HCT116 (cell line): ENCODE measurements around the gene LHB. TPM values are rescaled to one million over a fixed set of nuclear protein-coding genes. Genes with fewer than 3 reads are reported as not detected.

ENCODE experiments used
- ATAC-seq: fragments of 200-7000 bp; cut with Tn5 transposase; 2 replicates; pipeline ENCODE4 v1.9.1; 2020; ENCODE audit warnings: mild to moderate bottlenecking, moderate library complexity
- BruUV-seq: library from RNA; stranded (reverse); fragments of 400-500 nt; replicated peaks from 2 replicates; lab custom pipeline; 2021; lab: Mats Ljungman, UMichigan
- CTCF ChIA-PET: fragments of 300-600 bp; sonication (Branson Sonifier 250); formaldehyde crosslinking; loops from one replicate; lab custom pipeline; 2021; ENCODE audit warnings: antibody characterized with exemption; lab: Charles Lee
- POLR2A ChIA-PET: fragments of 300-600, 350-600 bp; sonication (Branson Sonifier 250); formaldehyde crosslinking; loops from one replicate; lab custom pipeline; 2021; ENCODE audit warnings: antibody characterized with exemption; lab: Charles Lee
- RAD21 ChIA-PET, 2 experiments: fragments of 300-600 bp; sonication (Branson Sonifier 250); formaldehyde crosslinking; loops; one replicate each; lab custom pipeline; 2023; ENCODE audit warnings: low total read pairs in 2 of 2; ENCODE audit not compliant: uncharacterized antibody in 2 of 2, unreplicated experiment in 2 of 2, low non-redundant PET in 1 of 2; lab: Charles Lee
- DNase-seq: peaks from one replicate; pipeline ENCODE4 v3.0.0-alpha.2; 2010; ENCODE audit warnings: low read depth, low spot score
- H2AFZ ChIP-seq: fragments of 200-600 bp; shearing (Covaris generic), sonication (generic); 2 replicates; pipeline ENCODE4 v1.6.1; 2017; ENCODE audit warnings: low read depth, mixed run types, mixed read lengths, antibody characterized with exemption, low read length; ENCODE audit not compliant: poor library complexity, severe bottlenecking
- H3K27ac ChIP-seq: 2 replicates; pipeline ENCODE4 v1.5.1; 2012; ENCODE audit warnings: low read depth, low read length
- H3K27me3 ChIP-seq: fragments of 200-600 bp; sonication (generic); 2 replicates; pipeline ENCODE4 v1.6.1; 2016; ENCODE audit warnings: mixed run types, low read length, mixed read lengths; ENCODE audit not compliant: insufficient read depth
- H3K36me3 ChIP-seq, 2 experiments: fragments of 200-500 bp in 1 of 2; fragments of 200-600 bp in 1 of 2; sonication (Bioruptor generic) in 1 of 2; sonication (generic) in 1 of 2; 2 replicates each; pipeline versions ENCODE4 v1.5.1 to v1.6.1; 2014 to 2016; ENCODE audit warnings: low read length in 2 of 2, inconsistent platforms in 1 of 2, mixed read lengths in 1 of 2, mixed run types in 1 of 2; ENCODE audit not compliant: insufficient read depth in 2 of 2, control insufficient read depth in 1 of 2
- H3K4me1 ChIP-seq, 2 experiments: fragments of 200-600 bp in 1 of 2; sonication (generic) in 1 of 2; 2 replicates each; pipeline versions ENCODE4 v1.5.1 to v1.6.1; 2012 to 2017; ENCODE audit warnings: low read length in 2 of 2, inconsistent platforms in 1 of 2, mild to moderate bottlenecking in 1 of 2, mixed read lengths in 1 of 2, mixed run types in 1 of 2, moderate library complexity in 1 of 2; ENCODE audit not compliant: insufficient read depth in 2 of 2, control insufficient read depth in 1 of 2
- H3K4me2 ChIP-seq: fragments of 200-600 bp; sonication (generic); 2 replicates; pipeline ENCODE4 v1.6.1; 2017; ENCODE audit warnings: mixed run types, low read length, mixed read lengths
- H3K4me3 ChIP-seq, 2 experiments: fragments of 200-600 bp in 1 of 2; sonication (generic) in 1 of 2; replicated peaks in 1 of 2; 2 replicates each; pipeline ENCODE4 v1.5.1; 2011 to 2016; ENCODE audit warnings: low read length in 2 of 2, control low read depth in 1 of 2, low read depth in 1 of 2, mild to moderate bottlenecking in 1 of 2, mixed read lengths in 1 of 2, mixed run types in 1 of 2
- H3K79me2 ChIP-seq: fragments of 200-600 bp; sonication (generic); 2 replicates; pipeline ENCODE4 v1.6.1; 2017; ENCODE audit warnings: mild to moderate bottlenecking, mixed run types, low read length, moderate library complexity, mixed read lengths; ENCODE audit not compliant: insufficient read depth
- H3K9ac ChIP-seq: fragments of 200-600 bp; sonication (generic); 2 replicates; pipeline ENCODE4 v1.6.1; 2016; ENCODE audit warnings: low read length, mixed read lengths
- H3K9me2 ChIP-seq: fragments of 200-600 bp; sonication (generic), shearing (Covaris generic); 2 replicates; pipeline ENCODE4 v1.6.1; 2017; ENCODE audit warnings: mixed run types, mild to moderate bottlenecking, moderate library complexity; ENCODE audit not compliant: insufficient read depth
- H3K9me3 ChIP-seq, 2 experiments: fragments of 200-500 bp in 1 of 2; fragments of 200-600 bp in 1 of 2; sonication (Bioruptor generic) in 1 of 2; sonication (generic) in 1 of 2; 2 replicates each; pipeline ENCODE4 v1.6.1; 2014 to 2017; ENCODE audit warnings: low read length in 2 of 2, mixed read lengths in 2 of 2, inconsistent platforms in 1 of 2, low read depth in 1 of 2, mild to moderate bottlenecking in 1 of 2, mixed run types in 1 of 2, moderate library complexity in 1 of 2; ENCODE audit not compliant: control insufficient read depth in 1 of 2, insufficient read depth in 1 of 2
- H4K20me1 ChIP-seq: fragments of 200-600 bp; sonication (generic), shearing (Covaris generic); 2 replicates; pipeline ENCODE4 v1.6.1; 2017; ENCODE audit warnings: mixed run types, mild to moderate bottlenecking, moderate library complexity; ENCODE audit not compliant: insufficient read depth
- CBX3 ChIP-seq: IDR thresholded peaks from 2 replicates; pipeline ENCODE4 v1.6.1; 2012; ENCODE audit warnings: low read depth
- EGR1 ChIP-seq: IDR thresholded peaks from 2 replicates; pipeline ENCODE4 v1.6.1; 2012; ENCODE audit warnings: low read depth
- ELF1 ChIP-seq: IDR thresholded peaks from 2 replicates; pipeline ENCODE4 v1.6.1; 2012; ENCODE audit warnings: low read depth, borderline replicate concordance
- POLR2AphosphoS5 ChIP-seq: IDR thresholded peaks from 2 replicates; pipeline ENCODE4 v1.6.1; 2011; ENCODE audit warnings: mild to moderate bottlenecking, low read depth, low read length, moderate library complexity
- REST ChIP-seq: IDR thresholded peaks from 2 replicates; pipeline ENCODE4 v1.6.1; 2012; ENCODE audit warnings: low read depth
- SIN3A ChIP-seq: IDR thresholded peaks from 2 replicates; pipeline ENCODE4 v1.6.1; 2012; ENCODE audit warnings: low read depth
- TCF7L2 ChIP-seq: IDR thresholded peaks from 2 replicates; pipeline ENCODE4 v1.7.0; 2011; ENCODE audit warnings: borderline replicate concordance, inconsistent platforms; ENCODE audit not compliant: insufficient read depth, insufficient read length; ENCODE audit errors: extremely low read depth
- intact Hi-C: fragments of 100-400 bp; cut with micrococcal nuclease; formaldehyde crosslinking; loops from 2 replicates; pipeline ENCODE4 v1.10.0; 2022
- total RNA-seq: library from RNA; stranded (reverse); gene quantifications from one replicate; pipeline ENCODE4 v1.2.1, GENCODE V29; 2021; ENCODE audit not compliant: unreplicated experiment

Gene LHB
- total RNA-seq, 1 experiment from 2014 or later, result 3.7 TPM

GRCh38 chr19:48990400-48990799 is 26.5 kb downstream of the LHB start:
- POLR2A ChIA-PET, result no interaction called here
- no peak overlapping the region for H3K27ac ChIP-seq
- peaks cover 11% of the 10 kb centered on the region in 2 experiments; a peak in 2 of 4 replicates for H3K36me3 ChIP-seq
- H2AFZ ChIP-seq, result no peak overlapping the region
- intact Hi-C loops, result no loop called here
- peaks cover 43% of the 10 kb centered on the region for H3K79me2 ChIP-seq
- no peak overlapping the region for H3K4me3 ChIP-seq
- TF ChIP-seq TCF7L2 (no peak), CBX3 (no peak)
- TF ChIP-seq, all 23 proteins: peak for 0
- BruUV-seq, result no TSS peak
- Histone ChIP-seq H3K9ac (no peak overlapping the region), H3K9me2 (no peaks in the 10 kb centered on the region), H3K4me1 (peaks cover 11 to 19% of the 10 kb centered on the region in 2 experiments), H3K27me3 (no peaks in the 10 kb centered on the region), H4K20me1 (no peaks in the 10 kb centered on the region), H3K9me3 (no peaks in the 10 kb centered on the region), H3K4me2 (no peak overlapping the region)
- ATAC-seq (no peak), DNase-seq (no peak)
- RAD21 ChIA-PET, result no interaction called here
- CTCF ChIA-PET, result no interaction called here

- ChIA-PET RAD21 (interaction anchor here in 1 of 2 experiments (0.7 kb wide), 1 partner anchor 277 kb away, joined by 3 read pairs; no protein-coding TSS in a partner anchor), POLR2A (no interaction called here), CTCF (no interaction called here)
- no peaks in the 10 kb centered on the region for H3K9me3 ChIP-seq
- no TSS peak for BruUV-seq
- TF ChIP-seq TCF7L2 (no peak), ELF1 (no peak), POLR2AphosphoS5 (no peak), REST (no peak), EGR1 (no peak), SIN3A (no peak)
- no peak for DNase-seq
- no peak for ATAC-seq
- H3K4me3 ChIP-seq, result no peak overlapping the region
- H3K27me3 ChIP-seq, result no peaks in the 10 kb centered on the region
- H4K20me1 ChIP-seq, result no peaks in the 10 kb centered on the region
- peaks cover 7 to 13% of the 10 kb centered on the region in 2 experiments; a peak in 3 of 4 replicates for H3K4me1 ChIP-seq
- H3K27ac ChIP-seq, result no peak overlapping the region
- no peak overlapping the region for H3K4me2 ChIP-seq
- intact Hi-C loops, result no loop called here
- H3K9me2 ChIP-seq, result no peaks in the 10 kb centered on the region
- peaks cover 37% of the 10 kb centered on the region for H3K79me2 ChIP-seq
- peaks cover 14 to 17% of the 10 kb centered on the region in 2 experiments; a peak in 2 of 4 replicates for H3K36me3 ChIP-seq
- no peak overlapping the region for H3K9ac ChIP-seq
- no peak overlapping the region for H2AFZ ChIP-seq
Measured at GRCh38 chr19:48989701-48990291, 27.1 kb downstream of the LHB start.
